Progenitor cell of endocrine pancreas (in vitro differentiated cells): ENCODE measurements around the gene STARD3. TPM values are rescaled to one million over a fixed set of nuclear protein-coding genes. Genes with fewer than 3 reads are reported as not detected.

Experiments used
- DNase-seq: peaks from one replicate; pipeline ENCODE4 v3.0.0; 2021; ENCODE audit warnings: low spot score; ENCODE audit not compliant: unreplicated experiment
- H3K27ac Mint-ChIP-seq: 2 replicates; pipeline ENCODE4 v1.8.0; 2021; ENCODE audit warnings: mild to moderate bottlenecking, moderate library complexity, mixed read lengths
- H3K27me3 Mint-ChIP-seq: 2 replicates; pipeline ENCODE4 v1.8.0; 2021; ENCODE audit warnings: mixed read lengths
- H3K36me3 Mint-ChIP-seq: 2 replicates; pipeline ENCODE4 v1.8.0; 2022; ENCODE audit warnings: mixed read lengths; ENCODE audit not compliant: insufficient read depth
- H3K4me1 Mint-ChIP-seq: 2 replicates; pipeline ENCODE4 v1.8.0; 2021; ENCODE audit warnings: low read depth, mixed read lengths
- H3K4me3 Mint-ChIP-seq: 2 replicates; pipeline ENCODE4 v1.8.0; 2021; ENCODE audit warnings: low read depth, mild to moderate bottlenecking, moderate library complexity, mixed read lengths
- H3K9me3 Mint-ChIP-seq: 2 replicates; pipeline ENCODE4 v1.8.0; 2021; ENCODE audit warnings: low read depth, mixed read lengths
- total RNA-seq: library from RNA; stranded (reverse); gene quantifications from 2 replicates; pipeline ENCODE4 v1.2.1, GENCODE V29; 2021
- TF ChIP-seq, protein P1 (sequence below): fragments of 200-600 bp; sonication (generic); IDR thresholded peaks from one replicate; pipeline ENCODE4 v1.5.0; 2021; ENCODE audit warnings: antibody characterized with exemption, mild to moderate bottlenecking; ENCODE audit not compliant: unreplicated experiment

The STARD3 gene
- total RNA-seq, 1 donor from 2014 or later: 57.0 TPM

DNA sequence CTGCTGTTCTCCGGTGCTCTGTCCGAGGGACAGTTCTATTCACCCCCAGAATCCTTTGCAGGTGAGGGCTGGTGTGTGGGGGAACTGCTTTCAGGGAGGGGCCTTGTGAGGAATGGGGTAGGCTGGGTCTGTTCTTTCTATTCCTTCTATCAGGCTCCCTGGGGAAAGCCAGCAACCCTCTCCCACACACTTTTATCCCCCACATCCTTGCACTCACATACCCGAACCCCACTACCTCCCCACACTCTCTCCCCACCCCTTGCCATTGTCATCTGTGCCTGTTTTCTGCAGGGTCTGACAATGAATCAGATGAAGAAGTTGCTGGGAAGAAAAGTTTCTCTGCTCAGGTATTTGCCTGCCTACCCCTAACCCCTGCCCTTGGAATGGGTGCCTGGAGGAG, 21.8 kb downstream of the STARD3 start:
- Mint-ChIP-seq H3K27ac (no peak overlapping the region), H3K4me1 (no peaks in the 10 kb centered on the region), H3K4me3 (no peak overlapping the region), H3K27me3 (no peaks in the 10 kb centered on the region), H3K9me3 (no peaks in the 10 kb centered on the region), H3K36me3 (peaks cover 1% of the 10 kb centered on the region)
- DNase-seq: no peak
- TF ChIP-seq, protein P1, sequence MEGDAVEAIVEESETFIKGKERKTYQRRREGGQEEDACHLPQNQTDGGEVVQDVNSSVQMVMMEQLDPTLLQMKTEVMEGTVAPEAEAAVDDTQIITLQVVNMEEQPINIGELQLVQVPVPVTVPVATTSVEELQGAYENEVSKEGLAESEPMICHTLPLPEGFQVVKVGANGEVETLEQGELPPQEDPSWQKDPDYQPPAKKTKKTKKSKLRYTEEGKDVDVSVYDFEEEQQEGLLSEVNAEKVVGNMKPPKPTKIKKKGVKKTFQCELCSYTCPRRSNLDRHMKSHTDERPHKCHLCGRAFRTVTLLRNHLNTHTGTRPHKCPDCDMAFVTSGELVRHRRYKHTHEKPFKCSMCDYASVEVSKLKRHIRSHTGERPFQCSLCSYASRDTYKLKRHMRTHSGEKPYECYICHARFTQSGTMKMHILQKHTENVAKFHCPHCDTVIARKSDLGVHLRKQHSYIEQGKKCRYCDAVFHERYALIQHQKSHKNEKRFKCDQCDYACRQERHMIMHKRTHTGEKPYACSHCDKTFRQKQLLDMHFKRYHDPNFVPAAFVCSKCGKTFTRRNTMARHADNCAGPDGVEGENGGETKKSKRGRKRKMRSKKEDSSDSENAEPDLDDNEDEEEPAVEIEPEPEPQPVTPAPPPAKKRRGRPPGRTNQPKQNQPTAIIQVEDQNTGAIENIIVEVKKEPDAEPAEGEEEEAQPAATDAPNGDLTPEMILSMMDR: no peak

DNA sequence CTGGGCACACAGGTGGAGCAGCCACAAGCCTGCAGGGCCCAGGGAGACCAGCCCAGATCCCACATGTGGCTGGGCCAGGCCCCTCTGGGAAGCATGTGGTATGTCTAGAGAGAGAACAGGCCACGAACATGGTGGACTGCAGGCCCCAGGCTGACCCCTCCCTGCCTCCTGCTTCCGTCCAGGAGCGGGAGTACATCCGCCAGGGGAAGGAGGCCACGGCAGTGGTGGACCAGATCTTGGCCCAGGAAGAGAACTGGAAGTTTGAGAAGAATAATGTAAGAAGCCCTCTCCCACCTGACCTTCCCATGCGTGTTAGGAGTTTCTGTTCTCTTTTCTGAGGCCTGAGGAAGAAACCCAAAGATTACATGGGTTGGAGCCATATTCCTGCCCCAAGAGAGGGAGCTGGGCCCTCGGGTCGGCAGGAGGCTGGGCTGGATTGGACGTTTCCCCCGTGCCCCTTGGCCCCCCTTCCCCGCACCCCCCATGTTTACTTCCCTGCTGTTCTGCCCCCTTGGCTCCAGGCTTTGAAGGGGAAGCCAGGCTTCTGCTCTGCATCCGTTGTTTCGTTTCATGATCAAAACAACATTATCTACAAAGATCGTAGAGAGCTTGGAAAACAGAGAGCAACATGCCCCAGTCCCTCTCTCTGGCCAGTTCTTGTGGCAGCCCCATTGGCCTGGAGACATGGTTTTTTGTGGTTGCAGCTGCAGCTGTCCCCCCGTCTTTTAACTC, 22.5 kb downstream of the STARD3 start:
- no peak for DNase-seq
- Mint-ChIP-seq H3K36me3 (peaks cover 1% of the 10 kb centered on the region), H3K4me3 (no peak overlapping the region), H3K9me3 (no peaks in the 10 kb centered on the region), H3K27ac (no peak overlapping the region), H3K4me1 (peaks cover 3% of the 10 kb centered on the region), H3K27me3 (no peaks in the 10 kb centered on the region)
- TF ChIP-seq, protein P1: no peak

DNA sequence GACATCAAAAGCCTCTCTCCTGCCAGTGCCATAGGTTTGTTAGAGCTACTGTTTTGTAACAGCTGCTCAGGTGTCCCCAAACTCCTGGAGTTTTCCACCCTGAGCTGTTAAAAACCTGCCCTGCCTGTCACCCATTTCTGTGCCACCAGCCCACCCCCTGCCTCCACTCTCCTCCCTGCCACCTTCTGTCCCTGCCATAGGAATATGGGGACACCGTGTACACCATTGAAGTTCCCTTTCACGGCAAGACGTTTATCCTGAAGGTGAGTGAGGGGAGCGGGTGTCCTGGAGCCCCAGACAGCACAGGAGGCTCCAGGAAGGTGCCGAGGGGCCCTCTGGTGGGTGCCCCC, 23.0 kb downstream of the STARD3 start:
- no peak for DNase-seq
- Mint-ChIP-seq H3K27me3 (peaks cover 3% of the 10 kb centered on the region), H3K4me1 (peaks cover 3% of the 10 kb centered on the region), H3K9me3 (no peaks in the 10 kb centered on the region), H3K27ac (no peak overlapping the region), H3K36me3 (peaks cover 1% of the 10 kb centered on the region), H3K4me3 (no peak overlapping the region)
- TF ChIP-seq, protein P1: no peak

DNA sequence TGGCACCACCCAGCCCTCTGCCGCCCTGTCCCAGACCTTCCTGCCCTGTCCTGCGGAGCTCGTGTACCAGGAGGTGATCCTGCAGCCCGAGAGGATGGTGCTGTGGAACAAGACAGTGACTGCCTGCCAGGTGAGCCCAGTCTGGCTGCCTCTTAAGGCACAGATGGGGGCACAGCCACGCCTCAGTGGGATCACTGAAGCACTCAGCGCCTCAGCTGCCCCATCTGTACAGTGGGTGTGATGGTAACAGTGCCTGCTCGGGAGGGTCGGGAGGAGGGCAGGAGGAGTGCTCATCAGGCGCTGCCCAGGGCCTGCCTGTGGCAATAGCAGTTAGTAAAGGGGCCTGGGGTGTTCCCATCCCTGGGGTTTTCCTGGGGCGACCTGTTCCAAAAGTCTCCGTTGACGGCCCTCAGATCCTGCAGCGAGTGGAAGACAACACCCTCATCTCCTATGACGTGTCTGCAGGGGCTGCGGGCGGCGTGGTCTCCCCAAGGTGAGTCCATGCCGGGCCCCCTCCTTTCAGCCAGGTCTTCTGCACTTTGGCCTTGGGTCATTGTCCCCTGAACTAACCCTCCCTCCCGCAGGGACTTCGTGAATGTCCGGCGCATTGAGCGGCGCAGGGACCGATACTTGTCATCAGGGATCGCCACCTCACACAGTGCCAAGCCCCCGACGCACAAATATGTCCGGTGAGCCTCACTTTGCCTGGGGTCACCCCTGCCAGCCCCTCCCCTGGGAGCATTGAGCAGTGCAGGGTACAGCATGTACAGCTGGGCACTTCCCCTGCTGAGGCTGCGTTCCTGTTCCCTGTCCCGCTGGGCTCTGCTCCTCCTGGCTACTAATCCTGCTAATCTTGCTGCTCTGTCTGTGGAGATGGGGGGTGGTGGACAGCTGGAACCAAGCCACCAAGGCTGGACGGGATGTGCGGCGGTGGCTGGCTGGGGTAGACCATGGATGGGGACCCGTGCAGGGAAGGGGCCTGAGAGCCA, 23.7 kb downstream of the STARD3 start:
- peaks cover 1% of the 10 kb centered on the region for H3K36me3 Mint-ChIP-seq
- TF ChIP-seq, protein P1: no peak
- no peaks in the 10 kb centered on the region for H3K9me3 Mint-ChIP-seq
- peaks cover 3% of the 10 kb centered on the region for H3K4me1 Mint-ChIP-seq
- no peak for DNase-seq
- H3K27me3 Mint-ChIP-seq: peaks cover 10% of the 10 kb centered on the region
- H3K27ac Mint-ChIP-seq: no peak overlapping the region
- no peak overlapping the region for H3K4me3 Mint-ChIP-seq

DNA sequence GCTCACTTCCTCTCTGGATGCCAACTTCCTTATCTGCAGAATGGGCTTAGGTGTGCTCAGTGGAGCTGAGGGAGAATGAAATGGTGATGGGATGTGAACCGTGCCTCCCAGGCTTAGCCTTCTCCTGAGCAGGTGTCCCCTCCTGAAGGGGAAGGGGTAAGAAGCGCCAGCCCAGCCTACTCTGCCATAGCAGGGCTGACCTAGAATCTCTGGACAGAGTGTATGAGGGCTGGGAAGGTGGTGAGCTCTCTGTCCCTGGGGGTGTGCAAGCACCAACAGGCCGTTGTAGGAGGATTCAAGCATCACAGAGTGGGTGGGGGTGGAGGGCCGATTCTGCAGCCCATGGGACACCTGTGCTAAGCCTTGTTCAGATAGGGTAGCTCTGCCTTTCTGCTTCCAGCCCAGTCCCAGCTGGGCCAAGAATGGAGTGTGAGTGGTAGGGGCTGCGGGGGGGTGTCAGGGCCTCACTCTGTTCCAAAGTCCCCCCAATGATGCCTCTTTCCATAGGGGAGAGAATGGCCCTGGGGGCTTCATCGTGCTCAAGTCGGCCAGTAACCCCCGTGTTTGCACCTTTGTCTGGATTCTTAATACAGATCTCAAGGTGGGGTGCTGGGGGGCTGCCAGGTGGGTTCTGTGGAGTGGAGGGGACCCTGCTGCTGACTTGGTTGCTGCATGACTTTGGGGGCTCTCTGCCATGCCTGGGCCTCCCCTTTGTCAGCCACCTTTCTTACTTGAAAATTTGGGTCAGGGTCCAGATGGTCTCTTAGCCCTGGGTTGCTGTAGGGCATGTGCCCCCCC, 25.0 kb downstream of the STARD3 start:
- H3K4me3 Mint-ChIP-seq: no peak overlapping the region
- no peaks in the 10 kb centered on the region for H3K9me3 Mint-ChIP-seq
- TF ChIP-seq, protein P1: no peak
- no peak overlapping the region for H3K27ac Mint-ChIP-seq
- peaks cover 1% of the 10 kb centered on the region for H3K36me3 Mint-ChIP-seq
- DNase-seq: no peak
- peaks cover 23% of the 10 kb centered on the region for H3K27me3 Mint-ChIP-seq
- H3K4me1 Mint-ChIP-seq: peaks cover 5% of the 10 kb centered on the region
